Keratinocyte (primary cell): ENCODE data around the gene ZNF799.
"Not testable (repeated sequence)": the region's sequence is repeated elsewhere in the genome, so short reads cannot be mapped to it uniquely, and the experiment has no call there.

Source experiments
- EZH2 ChIP-seq: IDR thresholded peaks from one replicate; pipeline ENCODE4 v1.6.1; 2012; ENCODE audit warnings: inconsistent platforms, mild to moderate bottlenecking, low read length, moderate library complexity
- TF ChIP-seq, protein P1 (sequence below), 3 experiments: IDR thresholded peaks in 1 of 3; conservative IDR thresholded peaks in 1 of 3; optimal IDR thresholded peaks in 1 of 3; 2 replicates in 2 of 3; 3 replicates in 1 of 3; pipeline versions ENCODE3 to v1.5.1; 2011; ENCODE audit warnings: low read length in 3 of 3, mild to moderate bottlenecking in 3 of 3, moderate library complexity in 2 of 3, control low read depth in 1 of 3, inconsistent platforms in 1 of 3; ENCODE audit not compliant: insufficient read depth in 2 of 3; ENCODE audit errors: extremely low read depth in 1 of 3

DNA sequence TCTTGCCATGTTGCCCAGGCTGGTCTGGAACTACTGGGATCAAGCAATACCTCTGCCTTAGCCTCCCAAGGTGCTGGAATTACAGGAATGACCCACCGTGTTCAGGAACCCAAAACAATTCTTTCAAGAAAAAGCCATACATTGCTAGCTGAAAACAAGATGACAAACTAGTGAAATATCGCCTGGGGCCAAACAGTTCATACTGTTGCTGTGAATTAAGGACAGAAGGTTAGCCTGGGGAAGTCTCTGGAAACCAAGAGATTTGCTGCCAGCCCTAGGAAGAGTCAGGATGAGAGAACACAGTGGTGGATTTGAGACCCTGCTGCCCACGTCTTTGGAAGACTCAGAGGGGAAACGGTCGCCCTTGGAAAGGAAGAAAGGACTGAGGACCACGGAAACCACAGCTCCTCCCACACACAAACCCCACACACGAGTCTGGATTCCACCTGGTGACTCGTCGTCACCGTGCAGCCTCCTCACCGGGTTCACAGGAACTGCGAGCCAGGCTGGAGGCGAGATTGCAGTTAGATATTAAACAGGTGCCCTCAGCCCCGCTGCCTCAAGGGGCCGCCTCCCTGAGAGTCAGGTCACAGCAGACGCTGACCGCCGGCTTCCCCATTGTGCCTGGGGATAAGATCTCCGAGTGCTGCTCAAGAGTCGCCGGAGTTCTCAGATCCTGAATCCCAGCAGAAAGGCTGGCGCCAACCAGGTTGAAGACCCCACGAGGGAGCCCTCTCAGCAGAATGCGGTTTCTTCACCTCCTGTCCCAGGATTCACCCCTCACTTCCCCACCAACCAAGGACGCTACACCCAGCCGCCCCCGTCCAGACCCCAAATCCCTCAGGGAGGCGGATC, 38.8 kb upstream of the ZNF799 start:
- TF ChIP-seq, protein P1, sequence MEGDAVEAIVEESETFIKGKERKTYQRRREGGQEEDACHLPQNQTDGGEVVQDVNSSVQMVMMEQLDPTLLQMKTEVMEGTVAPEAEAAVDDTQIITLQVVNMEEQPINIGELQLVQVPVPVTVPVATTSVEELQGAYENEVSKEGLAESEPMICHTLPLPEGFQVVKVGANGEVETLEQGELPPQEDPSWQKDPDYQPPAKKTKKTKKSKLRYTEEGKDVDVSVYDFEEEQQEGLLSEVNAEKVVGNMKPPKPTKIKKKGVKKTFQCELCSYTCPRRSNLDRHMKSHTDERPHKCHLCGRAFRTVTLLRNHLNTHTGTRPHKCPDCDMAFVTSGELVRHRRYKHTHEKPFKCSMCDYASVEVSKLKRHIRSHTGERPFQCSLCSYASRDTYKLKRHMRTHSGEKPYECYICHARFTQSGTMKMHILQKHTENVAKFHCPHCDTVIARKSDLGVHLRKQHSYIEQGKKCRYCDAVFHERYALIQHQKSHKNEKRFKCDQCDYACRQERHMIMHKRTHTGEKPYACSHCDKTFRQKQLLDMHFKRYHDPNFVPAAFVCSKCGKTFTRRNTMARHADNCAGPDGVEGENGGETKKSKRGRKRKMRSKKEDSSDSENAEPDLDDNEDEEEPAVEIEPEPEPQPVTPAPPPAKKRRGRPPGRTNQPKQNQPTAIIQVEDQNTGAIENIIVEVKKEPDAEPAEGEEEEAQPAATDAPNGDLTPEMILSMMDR (optimal IDR thresholded peaks at IDR 0.05 in 1 of 3, IDR thresholded peaks at IDR 0.05 in 1 of 3, conservative IDR thresholded peaks at IDR 0.05 in 1 of 3; ENCODE audit: extremely low read depth in 1 of 3, insufficient read depth in 2 of 3, low read length in 3 of 3) = not testable (repeated sequence)
- not testable (repeated sequence) for TF ChIP-seq EZH2
